GM19351 (cell line): ENCODE data around the gene USHBP1.
"Not testable (repeated sequence)": the region's sequence is repeated elsewhere in the genome, so short reads cannot be mapped to it uniquely, and the experiment has no call there.

Source experiments
- ATAC-seq: cut with Tn5 transposase; IDR thresholded peaks from one replicate; pipeline ENCODE4 v1.9.1; 2021; ENCODE audit warnings: mild to moderate bottlenecking, moderate library complexity; ENCODE audit not compliant: unreplicated experiment

Gene USHBP1

GRCh38 chr19:17296976-17297375, 32.4 kb upstream of the USHBP1 start:
- no peak for ATAC-seq

DNA sequence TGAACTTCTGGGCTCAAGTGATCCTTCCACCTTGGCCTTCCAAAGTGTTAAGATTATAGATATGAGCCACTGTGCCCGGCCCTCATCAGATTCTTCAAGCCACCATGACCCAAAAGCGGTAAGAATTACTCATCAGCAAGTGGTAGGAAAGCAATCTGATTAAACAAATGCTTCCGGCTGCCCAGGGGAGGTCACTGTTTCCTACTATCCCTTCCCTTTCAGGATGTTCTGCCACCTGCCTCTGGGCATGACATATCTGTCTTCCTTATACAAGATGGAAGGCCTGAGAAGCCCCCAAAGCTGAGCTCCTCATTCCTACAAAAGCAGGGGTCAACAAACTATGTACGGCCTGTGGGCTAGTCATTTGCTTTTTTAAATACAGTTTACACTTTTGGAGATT, 31.7 kb upstream of the USHBP1 start:
- no peak for ATAC-seq

- not testable (repeated sequence) for ATAC-seq
These were observed 31.0 kb upstream of the USHBP1 start for GRCh38 chr19:17295551-17295950.

DNA sequence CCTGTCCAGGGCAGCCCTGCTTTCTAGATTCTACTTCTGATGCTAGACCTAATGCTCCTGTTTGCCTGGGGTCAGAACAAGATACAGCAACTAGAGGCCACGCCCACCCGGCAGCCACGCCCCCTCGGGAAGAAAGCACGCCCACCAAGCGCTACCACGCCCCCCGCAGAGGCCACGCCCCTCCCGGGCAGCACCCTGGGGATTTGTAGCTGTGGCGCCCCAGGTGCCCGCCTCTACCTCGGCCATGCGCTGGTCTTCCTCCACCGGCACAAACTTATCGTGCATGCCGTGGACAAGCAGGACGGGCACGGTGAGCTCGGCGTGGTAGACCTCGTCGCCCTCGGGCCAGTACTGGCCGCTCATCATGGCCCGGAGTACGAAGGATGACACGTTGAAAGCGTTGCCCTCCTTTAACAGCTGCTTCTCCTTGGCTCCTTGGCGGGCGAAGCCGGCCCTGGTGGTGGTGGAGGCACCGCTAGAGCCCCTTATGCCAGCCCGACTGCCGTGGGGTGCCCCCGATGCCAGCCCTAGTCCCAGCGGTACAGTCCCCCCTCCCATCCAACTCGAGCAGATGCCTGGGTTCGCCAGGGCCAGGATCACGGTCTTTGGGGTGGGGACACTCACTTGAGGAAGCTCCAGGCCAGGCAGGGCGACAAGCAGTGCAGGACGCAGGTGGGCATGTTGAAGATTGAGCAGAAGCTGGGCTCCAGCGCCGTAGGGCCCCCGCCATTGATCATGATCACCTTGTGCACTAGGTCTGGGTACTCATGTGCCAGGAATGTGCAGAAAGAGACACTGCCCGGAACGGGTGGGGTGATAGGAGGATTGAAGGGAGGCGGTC, 29.7 kb upstream of the USHBP1 start:
- ATAC-seq: no peak

DNA sequence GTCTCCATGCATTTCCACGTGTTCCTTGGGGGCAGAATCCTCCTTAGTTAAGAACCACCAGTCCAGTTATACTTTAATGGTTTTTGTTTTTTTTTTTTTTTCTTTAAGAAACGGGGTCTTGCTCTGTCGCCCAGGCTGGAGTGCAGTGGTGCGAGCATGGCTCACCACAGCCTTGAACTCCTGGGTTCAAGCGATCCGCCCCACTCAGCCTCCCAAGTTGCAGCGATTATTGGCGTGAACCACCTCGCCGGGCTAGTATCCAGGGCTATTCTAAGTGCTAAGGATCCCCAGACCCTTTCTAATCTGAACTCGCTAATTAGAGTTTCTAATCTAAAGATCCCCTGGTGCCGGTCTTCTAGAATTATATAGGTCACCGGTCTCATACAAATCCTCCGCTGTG, 29.1 kb upstream of the USHBP1 start:
- no peak for ATAC-seq

- ATAC-seq: peak; percentile 86
These were observed 27.9 kb upstream of the USHBP1 start for GRCh38 chr19:17292301-17293074.

GRCh38 chr19:17289489-17289888, 24.9 kb upstream of the USHBP1 start:
- no peak for ATAC-seq

- no peak for ATAC-seq
These were observed 22.2 kb upstream of the USHBP1 start for GRCh38 chr19:17286752-17287151.

DNA sequence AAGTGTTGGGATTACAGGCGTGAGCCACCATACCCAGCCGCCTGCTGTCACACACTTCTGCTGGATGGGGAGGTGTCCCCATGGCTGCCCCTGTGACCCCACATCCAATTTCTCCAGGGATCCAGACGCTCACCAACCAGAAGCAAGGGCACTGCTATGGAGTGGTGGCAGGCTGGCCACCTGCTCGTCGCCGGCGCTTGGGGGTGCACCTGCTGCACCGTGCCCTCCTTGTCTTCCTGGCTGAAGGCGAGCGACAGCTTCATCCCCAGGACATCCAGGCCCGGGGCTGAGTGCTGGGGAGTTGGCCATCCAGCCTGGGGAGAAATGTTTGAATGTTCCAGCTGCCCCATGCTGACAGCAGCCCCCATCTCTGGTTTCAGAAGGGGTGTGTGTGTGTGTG, 21.7 kb upstream of the USHBP1 start:
- ATAC-seq: no peak

DNA sequence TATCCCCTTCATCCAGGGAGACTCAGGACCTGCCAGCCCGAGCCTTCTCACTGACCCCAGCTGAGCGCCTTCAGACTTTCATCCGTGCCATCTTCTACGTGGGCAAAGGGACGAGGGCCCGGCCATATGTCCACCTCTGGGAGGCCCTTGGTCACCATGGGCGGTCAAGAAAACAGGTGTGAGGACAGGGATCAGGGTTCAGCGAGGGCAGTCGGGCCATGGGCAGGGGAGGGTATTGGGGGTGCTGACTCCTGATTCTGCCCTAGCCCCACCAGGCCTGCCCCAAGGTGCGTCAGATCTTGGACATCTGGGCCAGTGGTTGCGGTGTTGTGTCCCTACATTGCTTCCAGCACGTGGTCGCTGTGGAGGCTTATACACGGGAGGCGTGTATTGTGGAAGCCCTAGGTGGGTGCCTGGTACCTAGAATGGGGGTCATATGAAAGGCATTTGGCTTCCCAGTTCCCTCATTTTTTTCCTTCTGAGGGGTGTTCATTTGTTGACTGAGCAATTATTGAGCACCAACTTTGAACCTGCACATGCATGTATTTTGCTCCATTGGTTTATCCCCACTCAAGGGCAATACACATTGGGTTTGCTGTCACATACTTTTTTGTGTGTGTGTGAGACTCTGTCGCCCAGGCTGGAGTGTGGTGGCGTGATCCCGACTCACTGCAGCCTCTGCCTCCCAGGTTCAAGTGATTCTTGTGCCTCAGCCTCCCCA, 21.0 kb upstream of the USHBP1 start:
- ATAC-seq: no peak

DNA sequence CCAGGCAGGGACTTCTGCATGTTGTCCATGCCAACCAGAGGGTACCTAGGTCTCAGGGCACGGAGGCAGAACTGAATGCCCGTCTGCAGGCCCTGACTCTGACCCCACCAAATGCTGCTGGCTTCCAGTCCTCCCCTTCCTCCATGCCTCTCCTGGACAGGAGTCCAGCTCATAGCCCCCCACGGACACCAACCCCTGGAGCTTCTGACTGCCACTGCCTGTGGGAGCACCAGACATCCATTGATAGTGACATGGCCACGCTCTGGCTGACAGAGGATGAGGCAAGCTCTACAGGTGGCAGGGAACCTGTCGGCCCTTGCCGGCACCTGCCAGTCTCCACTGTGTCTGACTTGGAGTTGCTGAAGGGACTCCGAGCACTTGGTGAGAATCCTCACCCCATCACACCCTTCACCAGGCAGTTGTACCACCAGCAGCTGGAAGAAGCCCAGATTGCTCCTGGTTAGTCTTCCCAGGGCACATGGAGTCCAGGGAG, 19.0 kb upstream of the USHBP1 start:
- ATAC-seq: no peak

DNA sequence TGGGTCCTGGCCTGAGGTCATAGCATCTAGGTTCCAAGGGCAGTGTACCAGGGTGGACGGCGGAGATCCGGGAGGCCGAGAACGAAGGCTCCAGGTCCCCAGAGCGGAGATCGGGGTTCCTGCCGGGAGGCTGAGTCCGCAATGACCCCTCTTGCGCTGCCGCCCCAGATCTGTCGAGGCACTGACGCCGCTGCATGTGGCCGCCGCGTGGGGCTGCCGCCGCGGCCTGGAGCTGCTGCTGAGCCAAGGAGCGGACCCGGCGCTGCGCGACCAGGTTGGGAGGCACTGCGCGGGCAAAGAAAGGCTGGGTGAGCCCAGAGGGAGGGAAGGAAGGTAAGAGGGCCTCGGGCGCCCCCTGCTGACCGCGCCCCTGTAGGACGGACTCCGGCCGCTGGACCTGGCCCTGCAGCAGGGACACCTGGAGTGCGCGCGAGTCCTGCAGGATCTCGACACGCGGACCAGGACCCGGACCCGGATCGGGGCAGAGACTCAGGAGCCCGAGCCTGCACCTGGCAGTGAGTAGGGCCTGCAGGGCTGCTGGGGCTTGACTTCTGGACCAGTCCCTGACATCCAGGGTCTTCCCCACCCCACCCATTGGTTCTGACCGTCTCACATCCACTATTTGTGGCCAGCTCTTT, 18.1 kb upstream of the USHBP1 start:
- ATAC-seq: peak; percentile 40

GRCh38 chr19:17281391-17282304, 17.1 kb upstream of the USHBP1 start, which contains the start of gene ANKLE1:
TSS of gene ANKLE1 (plus strand) at chr19:17281901. CDS start at chr19:17281921, 20 bp downstream.
- ATAC-seq: no peak

- ATAC-seq: no peak
These were observed 14.9 kb upstream of the USHBP1 start for GRCh38 chr19:17279436-17279835.

DNA sequence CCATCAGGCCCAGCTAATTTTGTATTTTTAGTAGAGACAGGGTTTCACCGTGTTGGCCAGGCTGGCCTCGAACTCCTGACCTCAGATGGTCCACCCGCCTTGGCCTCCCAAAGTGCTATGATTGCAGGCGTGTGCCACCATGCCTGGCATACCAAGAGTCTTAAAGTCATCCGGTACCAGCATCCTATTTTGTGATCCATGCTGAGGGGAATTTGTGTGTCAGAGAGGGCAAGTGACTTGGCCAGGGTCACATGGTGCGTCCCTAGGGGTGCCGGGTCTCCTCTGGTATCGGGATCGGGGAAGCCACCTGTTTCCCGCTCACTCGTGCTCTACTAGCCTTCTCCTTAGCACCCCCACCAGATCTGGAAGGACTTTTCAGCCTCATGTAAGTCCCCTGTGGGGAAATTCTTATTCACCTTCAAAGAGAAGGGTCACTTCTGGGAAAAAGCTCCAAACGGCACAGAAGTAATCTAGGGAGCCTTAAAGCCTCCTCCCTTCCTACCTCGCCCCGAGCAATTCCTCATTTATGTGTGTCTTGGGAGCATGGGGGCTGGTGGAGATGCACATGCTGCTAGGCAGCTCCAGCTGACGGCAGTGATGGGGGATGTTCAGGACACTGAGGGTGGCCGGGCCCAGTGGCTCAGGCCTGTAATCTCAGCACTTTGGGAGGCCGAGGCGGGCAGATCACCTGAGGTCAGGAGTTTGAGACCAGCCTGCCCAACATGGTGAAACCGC, 11.1 kb upstream of the USHBP1 start:
- ATAC-seq: no peak

- ATAC-seq: not testable (repeated sequence)
These were observed 10.3 kb upstream of the USHBP1 start for GRCh38 chr19:17274892-17275291.

DNA sequence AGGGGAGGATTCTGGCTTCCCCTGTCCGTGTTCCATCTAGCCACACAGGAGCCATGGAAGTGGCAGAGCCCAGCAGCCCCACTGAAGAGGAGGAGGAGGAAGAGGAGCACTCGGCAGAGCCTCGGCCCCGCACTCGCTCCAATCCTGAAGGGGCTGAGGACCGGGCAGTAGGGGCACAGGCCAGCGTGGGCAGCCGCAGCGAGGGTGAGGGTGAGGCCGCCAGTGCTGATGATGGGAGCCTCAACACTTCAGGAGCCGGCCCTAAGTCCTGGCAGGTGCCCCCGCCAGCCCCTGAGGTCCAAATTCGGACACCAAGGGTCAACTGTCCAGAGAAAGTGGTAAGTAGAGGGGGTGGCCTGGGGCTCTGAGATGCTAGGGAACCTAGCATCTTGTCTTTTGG, 4.2 kb upstream of the USHBP1 start:
- ATAC-seq: no peak

DNA sequence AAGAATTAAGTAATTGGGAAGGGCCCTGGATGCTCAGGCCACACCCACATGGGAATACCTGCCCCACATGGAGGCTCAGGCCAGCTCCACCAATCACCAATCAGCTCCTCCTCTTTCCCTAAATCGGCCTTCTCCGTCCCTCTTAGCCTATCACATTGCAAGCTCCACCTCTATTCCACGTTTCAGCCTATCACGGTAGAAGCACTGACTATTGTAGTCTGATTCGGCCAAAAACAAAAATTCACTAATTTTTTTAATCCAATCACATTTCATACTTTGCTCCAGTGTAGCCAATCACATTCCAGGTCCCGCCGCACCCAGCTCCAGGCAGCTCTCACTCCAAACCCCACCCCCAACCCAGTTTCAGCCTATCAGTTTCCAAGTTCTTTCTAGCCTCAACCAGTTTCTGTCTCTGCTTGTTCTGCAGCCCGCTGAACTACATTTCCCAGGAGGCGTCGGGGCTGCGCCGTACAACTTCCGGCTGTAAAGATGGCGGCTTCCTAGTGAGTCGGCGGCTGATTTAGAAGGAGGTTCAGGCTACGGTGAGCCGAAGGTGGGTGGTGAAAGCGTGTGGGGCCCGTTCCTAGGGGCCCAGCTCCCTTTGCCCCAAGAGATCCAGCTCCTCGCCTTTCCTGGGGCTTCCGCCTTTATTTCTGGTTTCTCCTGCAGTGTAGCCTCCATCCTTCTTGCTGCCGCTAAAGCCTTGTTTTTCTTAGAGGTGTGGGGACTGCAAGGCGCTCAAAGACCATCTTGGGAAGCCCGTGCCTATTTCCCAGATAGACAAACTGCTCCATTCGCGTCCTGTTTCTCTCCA, 2.6 kb upstream of the USHBP1 start, which contains the start of gene BABAM1:
BABAM1 (plus strand) TSS at position 469 of the 814 bp plus-strand sequence. CDS start 1,364 bp downstream, outside the sequence.
- ATAC-seq: peak; percentile 79
